DMS153 treated with DMSO at 0.1 percent for 48 hours (cell line): ENCODE data around the gene GRIN2D.

Experiments
- DNase-seq: peaks from one replicate; lab custom pipeline; 2025; ENCODE audit not compliant: unreplicated experiment; lab: John Stamatoyannopoulos, UW

GRIN2D gene

DNA sequence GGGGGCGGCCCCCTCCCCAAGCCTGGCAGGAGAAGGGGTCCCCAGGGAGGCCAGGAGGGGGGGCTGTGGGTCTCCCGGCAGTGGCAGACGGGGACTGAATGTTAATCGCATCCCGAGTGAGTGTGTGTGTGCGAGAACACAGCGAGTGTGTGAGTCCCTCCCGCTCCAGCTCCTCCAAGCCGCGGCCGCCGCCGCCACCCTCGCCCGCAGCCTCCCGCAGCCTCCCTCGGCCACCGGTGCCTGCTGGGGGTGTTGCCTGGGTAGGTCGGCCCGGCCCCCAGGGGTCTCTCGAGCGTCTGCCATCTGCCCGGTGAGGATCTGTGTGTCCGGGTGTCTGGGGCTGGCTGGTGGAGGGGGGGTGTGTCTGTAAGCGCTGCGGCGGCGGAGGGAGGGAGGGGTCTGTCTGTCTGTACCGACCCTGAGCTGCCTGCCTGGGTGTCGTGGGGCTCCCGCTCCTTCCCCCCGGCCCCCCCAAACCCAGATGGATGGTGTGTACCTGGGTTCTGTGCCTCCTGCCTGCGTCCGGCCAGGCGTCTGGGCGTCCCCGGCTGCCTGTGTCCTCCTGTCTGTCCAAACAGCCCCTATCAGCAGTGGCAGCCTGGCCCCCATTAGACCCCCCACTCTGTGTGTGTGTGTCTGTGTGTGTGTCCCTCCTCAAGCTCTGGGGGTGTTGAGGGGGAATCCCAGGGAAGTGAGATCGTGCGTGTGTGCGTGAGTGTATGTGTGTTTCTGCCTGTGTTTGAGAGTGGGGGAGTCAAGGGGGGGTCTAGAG, at the start of gene GRIN2D:
TSS of gene GRIN2D (plus strand) at position 110 of the 772 bp plus-strand sequence. CDS start 4,725 bp downstream, outside the sequence.
- DNase-seq, result no peak

DNA sequence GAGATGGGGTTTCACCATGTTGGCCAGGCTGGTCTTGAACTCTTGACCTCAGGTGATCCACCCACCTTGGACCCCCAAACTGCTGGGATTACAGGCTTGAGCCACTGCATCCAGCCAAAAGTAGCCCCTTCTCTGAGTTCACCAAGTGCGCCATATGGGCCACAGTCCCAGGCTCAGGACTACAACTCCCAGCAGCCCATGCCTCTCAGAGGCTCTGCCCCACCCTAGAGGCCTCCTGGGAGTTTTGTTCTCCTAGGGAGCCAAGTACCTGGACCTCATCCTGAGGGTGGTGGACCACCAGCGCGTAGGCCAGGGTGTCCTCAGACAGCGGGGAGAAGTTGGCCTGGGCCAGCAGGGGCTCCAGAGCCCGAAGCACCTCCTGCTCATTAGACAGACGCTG, 48.6 kb upstream of the GRIN2D start:
- DNase-seq, result no peak

DNA sequence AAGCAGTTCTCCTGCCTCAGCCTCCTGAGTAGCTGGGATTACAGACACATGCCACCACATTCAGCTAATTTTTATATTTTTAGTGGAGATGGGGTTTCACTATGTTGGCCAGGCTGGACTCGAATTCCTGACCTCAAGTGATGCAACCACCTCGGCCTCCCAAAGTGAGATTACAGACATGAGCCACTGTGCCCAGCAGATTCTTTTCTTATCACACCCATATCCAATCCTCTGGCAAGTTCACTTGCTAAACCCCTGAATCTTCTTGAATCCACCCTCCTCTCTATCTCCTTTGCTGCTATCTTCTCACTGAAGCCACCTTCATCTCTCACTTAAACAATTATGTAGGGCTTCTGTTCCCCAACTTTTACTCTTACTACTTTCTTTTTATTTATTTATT, 47.3 kb upstream of the GRIN2D start:
- DNase-seq, result no peak

DNA sequence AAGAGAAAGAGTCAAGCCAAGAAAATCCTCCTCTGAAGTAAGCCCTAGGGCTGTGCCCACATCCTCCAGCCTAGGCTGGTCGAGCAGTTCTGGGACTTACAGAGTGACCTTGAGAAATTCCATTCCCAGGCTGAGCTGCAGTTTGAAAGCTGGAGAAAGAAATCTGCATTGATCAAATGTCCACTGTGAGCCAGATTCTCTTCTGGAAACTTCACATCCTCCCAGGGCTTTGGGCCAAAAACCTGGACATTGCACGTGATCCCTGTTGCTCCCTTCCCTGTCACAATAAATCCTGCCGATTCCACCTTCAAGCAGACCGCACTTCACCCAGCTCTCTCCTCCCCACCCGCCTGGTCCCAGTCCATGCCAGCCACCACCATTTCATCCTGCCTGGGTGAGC, 45.4 kb upstream of the GRIN2D start:
- DNase-seq, result no peak

DNA sequence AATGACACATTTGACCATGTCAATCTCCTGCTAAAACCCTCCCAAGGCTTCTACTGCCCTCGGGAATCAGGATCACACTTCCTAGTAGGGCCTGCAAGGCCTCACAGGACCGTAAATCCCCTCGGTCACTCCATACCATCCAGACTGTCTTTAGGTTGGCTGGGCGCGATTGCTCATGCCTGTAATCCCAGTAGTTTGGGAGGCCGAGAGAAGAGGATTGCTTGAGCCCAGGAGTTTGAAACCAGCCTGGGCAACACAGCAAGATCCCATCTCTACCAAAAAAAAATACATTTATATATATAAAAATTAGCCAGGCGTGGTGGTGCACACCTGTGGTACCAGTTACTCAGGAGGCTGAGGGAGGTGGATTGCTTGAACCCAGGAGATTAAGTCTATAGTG, 44.7 kb upstream of the GRIN2D start:
- no peak for DNase-seq

DNA sequence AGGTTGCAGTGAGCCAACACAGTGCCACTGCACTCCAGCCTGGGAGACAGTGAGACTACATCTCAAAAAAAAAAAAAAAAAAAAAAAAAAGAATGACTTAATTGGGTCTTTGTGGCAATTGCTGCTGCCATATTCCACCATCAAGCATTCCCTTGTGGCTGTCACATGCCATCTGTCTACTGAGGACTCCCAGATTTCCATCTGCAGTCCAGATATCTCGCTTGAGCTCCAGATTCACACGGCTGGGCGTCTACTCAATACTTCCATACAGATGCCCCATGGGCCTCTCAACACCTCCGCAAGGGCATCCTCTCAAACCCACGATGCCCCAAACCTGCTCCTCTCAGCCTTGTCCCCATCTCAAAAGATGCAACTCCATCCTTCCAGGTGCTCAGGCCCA, 42.6 kb upstream of the GRIN2D start:
- DNase-seq, result no peak

DNA sequence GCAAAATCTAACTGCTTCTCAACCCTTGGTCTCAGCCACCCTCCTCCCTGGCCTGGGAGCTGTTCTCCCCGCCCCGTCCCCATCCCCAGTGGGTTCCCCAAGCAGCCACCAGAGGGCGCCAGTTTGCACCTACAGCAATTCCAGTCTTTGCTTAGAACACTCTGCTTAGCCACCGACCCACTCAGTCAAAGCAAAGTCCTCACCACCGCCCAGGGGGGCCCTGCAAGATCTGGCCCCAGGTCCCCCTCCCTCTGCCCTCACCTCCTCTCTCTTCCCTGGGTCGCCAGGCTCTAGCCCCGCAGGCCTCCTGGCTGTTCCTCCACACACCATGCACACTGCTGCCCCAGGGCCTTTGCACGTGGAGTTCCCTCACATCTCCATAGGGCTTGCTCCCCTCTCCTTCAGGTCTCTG, 42.1 kb upstream of the GRIN2D start:
- DNase-seq, result peak; percentile 53

DNA sequence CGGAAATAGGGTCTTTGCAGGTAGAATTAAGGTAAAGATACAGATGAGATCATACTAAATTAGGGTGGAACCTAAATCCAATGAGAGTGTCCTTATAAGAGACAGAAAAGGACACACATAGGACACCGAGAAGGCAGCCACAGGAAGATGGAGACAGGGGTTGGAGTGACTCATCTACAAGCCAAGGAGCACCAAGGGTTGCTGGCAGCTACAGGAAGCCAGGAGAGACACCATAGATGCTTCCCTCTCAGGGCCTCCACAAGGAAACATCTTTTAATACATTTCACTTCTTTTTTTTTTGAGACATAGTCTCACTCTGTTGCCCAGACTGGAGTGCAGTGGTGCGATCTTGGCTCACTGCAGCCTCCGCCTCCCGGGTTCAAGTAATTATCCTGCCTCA, 39.8 kb upstream of the GRIN2D start:
- DNase-seq, result no peak

DNA sequence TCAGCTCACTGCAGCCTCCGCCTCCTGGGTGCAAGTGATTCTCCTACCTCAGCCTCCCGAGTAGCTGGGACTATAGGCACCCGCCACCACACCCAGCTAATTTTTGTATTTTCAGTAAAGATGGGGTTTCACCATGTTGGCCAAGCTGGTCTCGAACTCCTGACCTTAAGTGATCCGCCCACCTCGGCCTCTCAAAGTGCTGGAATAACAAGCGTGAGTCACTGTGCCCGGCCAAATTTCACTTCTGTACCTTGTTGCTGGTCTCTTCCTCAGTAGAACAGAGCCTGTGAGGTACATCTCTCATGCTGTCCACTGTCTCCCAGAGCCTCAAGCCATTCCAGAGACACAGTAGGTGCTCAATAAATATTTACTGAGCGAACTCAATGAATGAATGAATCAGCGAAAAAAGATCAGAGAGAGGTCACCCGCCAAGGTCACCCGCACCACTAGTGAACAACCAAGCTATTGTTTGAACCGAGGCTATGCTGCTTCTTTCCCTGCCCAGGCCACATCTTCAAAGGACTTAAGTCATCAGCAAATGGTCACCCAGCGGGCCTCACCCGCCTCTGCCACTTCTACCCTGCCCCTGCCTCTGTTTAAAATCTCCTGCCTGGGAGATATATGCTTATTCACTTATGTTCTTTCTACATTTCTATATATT, 39.0 kb upstream of the GRIN2D start:
- no peak for DNase-seq

DNA sequence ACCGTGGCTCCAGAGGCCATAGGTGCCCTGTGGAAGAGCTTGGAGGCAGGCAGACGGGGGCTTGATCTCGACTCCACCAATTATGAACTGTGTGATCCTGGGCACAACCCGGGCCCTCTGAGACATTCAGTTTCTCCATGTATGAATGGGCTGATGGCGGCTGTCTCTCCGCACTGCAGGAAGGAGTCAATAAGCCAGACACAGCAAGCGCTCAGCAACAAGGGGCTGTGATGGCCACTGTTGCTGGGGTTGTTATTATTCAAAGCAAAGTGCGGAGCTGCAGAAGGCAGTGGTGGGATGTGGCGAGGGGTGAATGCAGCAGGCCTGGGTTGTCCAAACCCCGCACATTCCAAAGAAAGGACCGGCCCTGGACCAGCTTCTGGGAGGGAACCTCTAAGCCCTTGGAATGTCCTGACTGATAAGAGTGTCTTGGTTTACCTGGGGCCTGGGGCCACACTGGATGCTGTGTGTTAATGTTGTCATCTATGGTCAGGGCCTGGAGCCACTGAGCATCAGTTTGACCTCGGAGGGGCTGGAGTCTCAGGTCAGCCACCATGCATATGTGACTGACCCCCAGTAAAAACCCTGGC, 38.0 kb upstream of the GRIN2D start:
- no peak for DNase-seq

DNA sequence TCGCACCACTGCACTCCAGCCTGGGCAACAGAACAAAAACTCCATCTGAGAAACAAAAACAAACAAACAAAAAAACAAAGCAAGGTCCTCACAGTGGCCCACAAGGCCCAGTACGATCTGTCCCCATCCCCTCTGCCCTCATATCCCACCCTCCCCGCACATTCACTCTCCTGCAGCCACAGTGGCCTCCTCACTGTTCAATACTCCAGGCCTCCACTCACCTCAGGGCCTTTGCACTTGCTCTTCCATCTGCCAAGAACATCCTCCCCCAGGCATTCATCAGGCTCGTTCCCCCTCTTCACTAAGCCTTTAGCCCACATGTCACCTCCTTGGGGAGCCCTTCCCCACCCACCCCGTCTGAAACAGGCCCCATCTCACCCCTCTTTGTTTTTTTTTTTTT, 34.3 kb upstream of the GRIN2D start:
- DNase-seq, result no peak

DNA sequence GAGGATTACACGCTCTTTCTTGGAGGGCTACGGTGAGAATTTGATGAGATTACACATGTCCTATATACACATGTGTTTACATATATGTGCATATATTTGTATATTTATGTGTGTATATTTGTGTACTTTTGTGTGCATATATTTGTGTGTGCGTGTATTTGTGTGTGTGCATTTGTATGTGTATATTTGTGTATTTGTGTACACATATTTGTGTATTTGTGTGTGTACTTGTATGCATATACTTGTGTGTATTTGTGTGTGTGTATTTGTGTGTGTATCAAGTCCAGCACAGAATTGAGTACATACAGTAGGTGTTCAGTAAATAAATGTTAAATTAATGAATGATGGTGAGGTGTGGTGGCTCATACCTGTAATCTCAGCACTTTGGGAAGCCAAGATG, 31.6 kb upstream of the GRIN2D start:
- DNase-seq, result no peak

DNA sequence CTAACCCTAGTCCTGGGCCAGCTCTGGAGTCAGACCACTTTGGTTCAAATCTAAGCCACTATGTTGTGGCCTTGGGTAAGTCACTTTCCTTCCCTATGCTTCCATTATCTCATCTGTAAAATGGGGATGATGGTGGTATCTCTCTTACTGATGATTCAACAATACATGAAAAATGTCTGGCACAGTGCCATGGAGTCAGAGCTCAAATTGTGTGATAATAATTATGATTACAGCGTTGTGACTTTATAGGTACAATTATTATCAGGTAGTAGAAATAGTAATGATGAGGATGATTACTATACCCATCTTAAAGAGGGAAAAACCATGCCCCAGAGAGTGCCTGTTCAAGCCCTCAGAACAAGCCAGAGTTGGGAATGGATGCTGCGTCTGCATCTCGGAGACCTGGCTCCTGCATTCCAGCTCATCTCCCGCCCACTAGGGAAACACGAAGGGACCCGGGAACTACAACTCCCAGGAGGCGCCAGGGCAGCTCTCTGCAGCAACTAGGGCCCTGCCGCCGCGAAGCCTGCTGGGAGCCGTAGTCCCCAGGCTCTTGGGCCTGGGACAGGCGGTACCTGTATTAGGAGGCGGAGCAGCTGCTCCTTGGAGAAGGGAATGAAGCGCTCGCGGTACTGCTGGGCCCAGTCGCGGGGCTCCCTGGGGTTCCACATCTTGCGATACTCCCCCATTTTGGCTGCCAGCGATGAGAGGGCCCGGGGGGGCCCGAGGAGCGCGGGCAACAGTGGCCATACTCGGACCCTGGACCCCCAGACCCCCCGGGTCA, 30.6 kb upstream of the GRIN2D start:
- peak; percentile 92 for DNase-seq

DNA sequence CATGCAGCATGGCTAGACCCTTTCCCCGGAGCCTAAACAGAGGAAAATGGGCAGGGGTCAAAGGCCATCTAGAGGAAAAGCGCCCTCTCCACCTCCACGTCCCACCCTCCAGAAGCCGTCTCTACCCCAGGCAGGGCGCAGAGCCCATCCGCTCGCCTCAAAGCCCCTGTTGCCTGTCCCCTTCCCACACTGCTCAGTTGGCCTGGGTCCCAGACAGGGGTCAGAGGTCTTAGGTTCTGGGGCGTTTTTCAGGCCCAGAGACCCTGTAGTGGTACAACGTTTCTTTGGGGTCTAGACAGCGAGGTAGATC, 30.0 kb upstream of the GRIN2D start:
- DNase-seq, result no peak

DNA sequence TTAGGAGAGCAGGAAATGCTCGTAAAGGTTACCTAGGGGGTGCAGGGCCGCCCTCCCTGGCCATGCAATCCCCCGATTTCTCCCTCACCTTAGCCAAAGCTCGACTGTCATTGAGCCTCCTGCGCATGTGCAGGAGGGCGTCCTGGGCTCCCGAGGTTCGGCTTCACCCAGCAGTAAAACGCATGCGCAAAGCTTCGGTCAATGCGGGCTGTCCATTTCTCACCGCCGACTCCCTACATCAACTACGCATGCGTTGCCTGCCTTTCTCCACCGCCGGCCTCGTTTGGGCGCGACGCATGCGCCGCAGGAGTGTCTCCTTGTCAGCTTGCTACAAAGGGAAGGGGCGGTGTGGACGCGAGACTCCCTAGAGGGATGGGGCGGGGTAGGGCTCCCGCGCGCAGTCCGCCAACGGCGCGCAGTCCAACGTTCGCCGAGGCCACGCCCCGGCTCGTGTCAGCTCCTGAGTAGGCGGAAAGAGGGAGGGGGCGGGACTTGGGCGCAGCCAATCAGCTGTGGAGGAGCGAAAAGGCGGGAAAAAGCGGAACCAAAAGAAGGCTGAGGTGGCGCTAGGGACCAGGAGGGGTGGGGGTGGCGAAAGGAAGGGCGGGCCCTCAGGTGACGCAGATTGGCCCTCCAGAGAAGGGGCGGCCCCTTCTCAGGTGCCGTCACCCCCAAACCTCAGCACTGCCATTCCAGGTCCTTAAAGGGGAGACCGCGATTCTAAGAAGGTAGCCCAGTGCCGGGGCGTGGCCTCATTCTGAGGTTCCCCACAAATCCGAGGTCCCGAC, 29.5 kb upstream of the GRIN2D start, which contains the start of the genes SYNGR4 and TMEM143:
TSS of gene SYNGR4 (plus strand) at position 558 of the 788 bp plus-strand sequence. CDS start 1,476 bp downstream, outside the sequence.
TSS of gene TMEM143 (minus strand) at position 131 of the 788 bp plus-strand sequence. CDS start at position 111, 20 bp downstream.
- peak; percentile 99 for DNase-seq

DNA sequence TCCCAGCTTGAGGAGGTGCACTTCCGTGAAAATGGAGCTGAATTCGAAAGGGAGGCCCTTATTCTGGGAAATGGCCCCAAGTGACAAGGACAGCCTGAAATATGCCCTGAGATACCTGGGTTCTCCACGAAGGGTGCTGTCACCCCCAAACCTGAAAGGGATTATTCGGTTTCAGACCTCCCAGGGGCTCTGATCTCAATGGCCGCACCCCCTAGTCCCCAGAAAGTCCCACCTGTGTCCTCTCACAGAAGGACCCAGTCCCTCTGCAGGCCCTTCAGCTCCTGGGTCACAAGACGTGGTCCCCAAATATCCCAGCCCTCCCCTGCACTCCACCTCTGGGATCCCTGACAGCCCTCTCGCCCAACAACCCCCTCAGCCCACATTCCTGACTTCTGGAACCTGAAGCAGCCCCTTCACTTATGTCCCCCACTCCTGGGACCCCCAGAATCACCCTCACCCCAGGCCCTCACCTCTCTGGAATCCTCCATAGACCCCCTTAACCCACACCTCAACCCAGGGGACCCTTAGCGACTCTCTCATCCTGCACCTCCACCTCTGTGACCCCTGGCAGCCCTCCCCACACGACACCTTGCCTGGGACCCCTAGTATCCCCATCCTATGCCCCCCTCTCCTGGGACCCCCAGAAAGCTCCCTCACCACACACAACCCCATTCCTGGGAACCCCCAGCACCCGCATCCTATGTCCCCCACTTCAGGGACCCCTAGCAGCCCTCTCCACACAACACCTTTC, 28.7 kb upstream of the GRIN2D start:
- no peak for DNase-seq

DNA sequence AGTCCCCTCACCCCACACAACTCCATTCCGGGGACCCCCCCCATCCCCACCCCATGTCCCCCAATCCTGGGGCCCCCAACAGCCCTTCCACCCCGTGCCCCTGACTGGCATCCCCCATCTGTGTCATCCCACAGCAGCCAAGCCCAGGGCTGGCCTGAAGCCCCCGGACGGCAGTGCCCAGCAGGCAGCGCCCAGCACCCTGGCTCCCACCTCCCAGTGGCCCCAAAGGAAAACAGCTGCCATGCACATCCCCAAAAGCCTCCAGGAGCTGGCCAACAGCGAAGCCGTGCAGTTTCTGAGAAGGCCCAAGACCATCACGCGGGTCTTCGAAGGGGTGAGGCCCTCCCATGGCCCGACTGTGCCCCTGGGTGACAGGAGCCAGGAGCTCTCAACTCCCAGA, 27.9 kb upstream of the GRIN2D start:
- no peak for DNase-seq

DNA sequence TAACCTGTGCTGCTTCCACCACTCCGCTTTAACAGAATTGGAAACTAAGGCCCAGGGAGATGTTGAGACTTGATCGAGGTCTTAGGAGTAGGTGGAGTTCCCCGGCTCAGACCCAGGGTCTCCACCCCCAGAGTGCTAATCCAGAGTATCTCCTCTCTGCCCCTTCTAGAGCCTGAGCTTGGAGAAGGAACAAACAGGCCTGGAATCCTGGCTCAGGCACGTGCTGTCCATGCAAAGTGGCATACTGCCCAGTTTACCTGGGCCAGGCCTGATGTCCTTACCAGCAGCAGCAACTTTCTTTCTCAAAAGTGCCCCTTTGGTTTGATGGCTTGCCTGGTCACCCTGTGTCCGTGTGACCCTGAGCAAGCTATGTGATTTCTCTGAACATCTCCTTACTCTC, 25.6 kb upstream of the GRIN2D start:
- no peak for DNase-seq

DNA sequence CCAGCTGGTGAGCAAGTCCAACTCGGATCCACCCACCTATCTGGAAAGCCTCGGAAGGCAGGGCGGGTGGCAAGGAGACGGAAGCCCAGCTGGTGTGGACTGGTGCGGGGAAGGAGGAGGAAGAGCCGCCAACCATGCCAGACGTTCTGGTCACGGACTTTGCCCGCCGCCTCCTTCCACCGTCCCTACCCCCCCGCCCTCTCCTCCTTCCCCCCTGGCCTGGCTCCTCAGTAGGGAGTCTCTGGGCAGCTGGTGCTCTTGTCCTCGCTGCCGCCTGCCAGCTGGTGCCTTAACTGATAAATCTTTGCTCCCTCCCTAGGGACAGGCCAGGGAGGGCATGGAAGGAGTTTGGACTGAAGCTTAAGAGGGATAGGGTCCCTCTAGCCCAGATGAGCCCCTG, 24.5 kb upstream of the GRIN2D start:
- no peak for DNase-seq

DNA sequence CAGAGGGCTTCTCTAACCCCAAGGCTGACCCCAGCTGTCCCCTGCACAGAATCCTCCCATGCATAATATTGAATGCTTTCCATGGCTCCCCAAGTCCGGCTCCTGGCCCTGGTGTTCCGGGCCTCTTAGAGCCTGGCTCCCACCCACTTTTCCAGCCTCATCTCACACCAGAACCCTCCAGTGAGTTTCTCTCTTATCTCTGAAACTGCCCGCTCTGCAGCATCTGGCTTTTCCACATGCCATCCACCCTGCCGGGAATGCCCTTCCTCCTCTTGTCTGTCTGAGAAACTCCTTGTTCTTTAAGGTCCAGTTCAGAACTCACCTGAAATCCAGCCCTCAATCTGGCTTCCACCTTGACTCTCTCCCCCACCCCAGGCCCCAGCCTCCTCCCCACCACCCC, 22.5 kb upstream of the GRIN2D start:
- no peak for DNase-seq
